IMR-90 (cell line): ENCODE measurements around the gene ACSS1. TPM values are rescaled to one million over a fixed set of nuclear protein-coding genes. Genes with fewer than 3 reads are reported as not detected.

Experiments used
- ATAC-seq: fragments of 200-7000 bp; cut with Tn5 transposase; 2 replicates; pipeline ENCODE4 v1.9.1; 2020; ENCODE audit warnings: low read depth, mild to moderate bottlenecking, moderate library complexity
- BruUV-seq: library from RNA; stranded (reverse); fragments of 400-500 nt; replicated peaks from 2 replicates; lab custom pipeline; 2021; lab: Mats Ljungman, UMichigan
- CTCF ChIA-PET: fragments of 300-600 bp; formaldehyde crosslinking; extraction: SDS; loops from one replicate; lab custom pipeline; 2021; ENCODE audit warnings: antibody characterized with exemption; lab: Yijun Ruan, JAX
- POLR2A ChIA-PET: fragments of 300-600 bp; sonication (Branson Sonifier 250); formaldehyde crosslinking; loops from one replicate; lab custom pipeline; 2022; ENCODE audit warnings: antibody characterized with exemption; ENCODE audit not compliant: unreplicated experiment; lab: Charles Lee
- DNase-seq: peaks from one replicate; pipeline ENCODE4 v3.0.0; 2013
- H2AFZ ChIP-seq: replicated peaks from 2 replicates; pipeline ENCODE3; 2013; ENCODE audit warnings: low read length, mild to moderate bottlenecking; ENCODE audit not compliant: poor library complexity
- H2AK5ac ChIP-seq: 2 replicates; pipeline ENCODE4 v1.6.1; 2013; ENCODE audit warnings: low read depth, low read length, inconsistent platforms
- H2AK9ac ChIP-seq: replicated peaks from 2 replicates; pipeline ENCODE3; 2013; ENCODE audit warnings: mild to moderate bottlenecking, low read depth, low read length, moderate library complexity; ENCODE audit not compliant: poor library complexity
- H2BK120ac ChIP-seq: 2 replicates; pipeline ENCODE4 v1.6.1; 2013; ENCODE audit warnings: low read depth, low read length, inconsistent platforms
- H2BK15ac ChIP-seq: 3 replicates; pipeline ENCODE4 v1.6.1; 2013; ENCODE audit warnings: low read depth, low read length, inconsistent platforms
- H2BK20ac ChIP-seq: 2 replicates; pipeline ENCODE4 v1.6.1; 2013; ENCODE audit warnings: low read depth, mild to moderate bottlenecking, inconsistent platforms, low read length, moderate library complexity
- H2BK5ac ChIP-seq: 2 replicates; pipeline ENCODE4 v1.6.1; 2013; ENCODE audit warnings: mild to moderate bottlenecking, low read depth, low read length, inconsistent platforms; ENCODE audit not compliant: poor library complexity, severe bottlenecking
- H3K14ac ChIP-seq: replicated peaks from 2 replicates; pipeline ENCODE4 v1.6.1; 2013; ENCODE audit warnings: low read depth, low read length, inconsistent platforms
- H3K18ac ChIP-seq: 2 replicates; pipeline ENCODE4 v1.6.1; 2013; ENCODE audit warnings: low read depth, low read length, control low read depth
- H3K23ac ChIP-seq: 2 replicates; pipeline ENCODE4 v1.6.1; 2013; ENCODE audit warnings: low read depth, low read length, inconsistent platforms
- H3K27ac ChIP-seq: 2 replicates; pipeline ENCODE4 v1.5.1; 2013; ENCODE audit warnings: mild to moderate bottlenecking, control low read depth, low read length; ENCODE audit not compliant: insufficient read depth
- H3K27me3 ChIP-seq: 2 replicates; pipeline ENCODE4 v1.6.1; 2013; ENCODE audit warnings: low read length; ENCODE audit not compliant: control insufficient read depth, insufficient read depth
- H3K36me3 ChIP-seq: 2 replicates; pipeline ENCODE4 v1.6.1; 2013; ENCODE audit warnings: low read length, mixed read lengths; ENCODE audit not compliant: control insufficient read depth, insufficient read depth
- H3K4ac ChIP-seq: 2 replicates; pipeline ENCODE4 v1.6.1; 2013; ENCODE audit warnings: low read depth, low read length, inconsistent platforms
- H3K4me1 ChIP-seq: 2 replicates; pipeline ENCODE4 v1.6.1; 2013; ENCODE audit warnings: low read length, mixed read lengths; ENCODE audit not compliant: control insufficient read depth, insufficient read depth
- H3K4me2 ChIP-seq: 2 replicates; pipeline ENCODE4 v1.6.1; 2013; ENCODE audit warnings: low read depth, mild to moderate bottlenecking, control low read depth, low read length, moderate library complexity
- H3K4me3 ChIP-seq: 2 replicates; pipeline ENCODE4 v1.5.1; 2013; ENCODE audit warnings: low read depth, mild to moderate bottlenecking, control low read depth, low read length, moderate library complexity; ENCODE audit not compliant: insufficient read depth
- H3K56ac ChIP-seq: 2 replicates; pipeline ENCODE4 v1.6.1; 2013; ENCODE audit warnings: low read length, inconsistent platforms; ENCODE audit not compliant: insufficient read depth; ENCODE audit errors: extremely low read depth
- H3K79me1 ChIP-seq, 2 experiments: 2 replicates each; pipeline ENCODE4 v1.6.1; 2013; ENCODE audit warnings: low read length in 2 of 2, inconsistent platforms in 1 of 2, low read depth in 1 of 2
- H3K9ac ChIP-seq: 2 replicates; pipeline ENCODE4 v1.6.1; 2013; ENCODE audit warnings: low read depth, low read length, control low read depth
- H3K9me1 ChIP-seq: 2 replicates; pipeline ENCODE4 v1.6.1; 2013; ENCODE audit warnings: low read length, inconsistent platforms; ENCODE audit not compliant: insufficient read depth
- H3K9me3 ChIP-seq: 2 replicates; pipeline ENCODE4 v1.6.1; 2013; ENCODE audit warnings: low read length; ENCODE audit not compliant: control insufficient read depth, insufficient read depth
- H4K20me1 ChIP-seq: 2 replicates; pipeline ENCODE4 v1.6.1; 2013; ENCODE audit warnings: low read length, inconsistent platforms; ENCODE audit not compliant: insufficient read depth
- H4K5ac ChIP-seq: 2 replicates; pipeline ENCODE4 v1.6.1; 2013; ENCODE audit warnings: mild to moderate bottlenecking, low read depth, low read length, control low read depth
- H4K8ac ChIP-seq, 2 experiments: 2 replicates each; pipeline ENCODE4 v1.6.1; 2013; ENCODE audit warnings: low read depth in 2 of 2, low read length in 2 of 2, control low read depth in 1 of 2, inconsistent platforms in 1 of 2
- H4K91ac ChIP-seq: 2 replicates; pipeline ENCODE4 v1.6.1; 2013; ENCODE audit warnings: low read depth, low read length, inconsistent platforms; ENCODE audit not compliant: insufficient read depth
- CHD1 ChIP-seq: IDR thresholded peaks from 2 replicates; pipeline ENCODE4 v1.6.1; 2012; ENCODE audit warnings: low read depth, low read length, improper control_type of control experiment
- CTCF ChIP-seq: conservative IDR thresholded peaks from 2 replicates; pipeline ENCODE4 v1.5.1; 2012; ENCODE audit warnings: mild to moderate bottlenecking, low read depth, low read length, improper control_type of control experiment
- MXI1 ChIP-seq: IDR thresholded peaks from 2 replicates; pipeline ENCODE4 v1.6.1; 2012; ENCODE audit warnings: low read depth, mild to moderate bottlenecking, low read length, moderate library complexity, borderline replicate concordance
- USF2 ChIP-seq: fragments of 150-350 bp; IDR thresholded peaks from 2 replicates; pipeline ENCODE4 v1.6.1; 2017; ENCODE audit warnings: mild to moderate bottlenecking, antibody characterized with exemption, low read length, low read depth
- WGBS, 2 experiments: methylation state at CpG; one replicate each; pipeline versions ENCODE4 v1.1.5 to v1.1.7; 2013; ENCODE audit warnings: missing lambda C conversion rate in 2 of 2; ENCODE audit not compliant: insufficient read length in 1 of 2; ENCODE audit errors: extremely low coverage in 2 of 2; 5-methylcytosine and 5-hydroxymethylcytosine counted together
- dilution Hi-C: fragments of 300-500 bp; cut with HindIII; formaldehyde crosslinking; loops from one replicate; pipeline ENCODE4 v1.14.3; 2018; ENCODE audit warnings: low sequenced_read_pairs; ENCODE audit not compliant: unreplicated experiment
- in situ Hi-C: fragments of 300-500 bp; cut with MboI; formaldehyde crosslinking; loops from 3 replicates; pipeline ENCODE4 v1.14.3; 2019; ENCODE audit warnings: low sequenced_read_pairs, inconsistent platforms, mixed read lengths
- intact Hi-C: fragments of 100-400 bp; cut with micrococcal nuclease; formaldehyde crosslinking; loops from 2 replicates; pipeline ENCODE4 v1.10.0; 2022
- polyA plus RNA-seq, 3 experiments: library from polyadenylated mRNA; depleted of rRNA; stranded (reverse); fragments of >200 nt; gene quantifications; 2 replicates each; pipeline ENCODE4 v1.2.3, GENCODE V29; 2012; ENCODE audit warnings: low replicate concordance in 1 of 3
- total RNA-seq: library from RNA; depleted of rRNA; stranded (reverse); fragments of >200 nt; gene quantifications from 2 replicates; pipeline ENCODE4 v1.2.3, GENCODE V29; 2012

ACSS1 gene
- total and polyA plus RNA-seq, 2 of the 4 experiments (the other 2 are of a cell fraction): 0.72 to 1.2 TPM

- H3K56ac ChIP-seq: no peak overlapping the region
- BruUV-seq: no TSS peak
- H2AK9ac ChIP-seq: no peak overlapping the region
- H2BK120ac ChIP-seq: no peak overlapping the region
- H4K8ac ChIP-seq: no peak overlapping the region
- H3K9me1 ChIP-seq: no peaks in the 10 kb centered on the region
- no peak overlapping the region for H3K23ac ChIP-seq
- no peaks in the 10 kb centered on the region; the same call in 1 of the 2 replicates for H4K20me1 ChIP-seq
- TF ChIP-seq USF2 (no peak), CTCF (no peak), CHD1 (no peak), MXI1 (no peak)
- WGBS, 2 experiments: no CpG with 5 or more reads among the region's 4 CpGs
- H3K4me2 ChIP-seq: no peak overlapping the region
- ATAC-seq (no peak), DNase-seq (no peak)
- H2AK5ac ChIP-seq: no peak overlapping the region
- H3K9me3 ChIP-seq: no peaks in the 10 kb centered on the region
- in situ Hi-C loops: loop anchor here (10.0 kb wide), 1 partner anchor 96 kb away; no protein-coding TSS in a partner anchor
- ChIA-PET POLR2A (interaction anchor here (0.7 kb wide), 1 partner anchor 87 kb away, joined by 4 read pairs; no protein-coding TSS in a partner anchor), CTCF (no interaction called here)
- H3K79me1 ChIP-seq: no peaks in the 10 kb centered on the region
- no peak overlapping the region for H3K4me3 ChIP-seq
- no peak overlapping the region for H3K4ac ChIP-seq
- peaks cover 79% of the 10 kb centered on the region for H3K27me3 ChIP-seq
- no peak overlapping the region for H4K91ac ChIP-seq
- H3K36me3 ChIP-seq: no peaks in the 10 kb centered on the region
- intact Hi-C loops: no loop called here
- H3K18ac ChIP-seq: no peak overlapping the region
- H3K27ac ChIP-seq: no peak overlapping the region
- H4K5ac ChIP-seq: no peak overlapping the region
- H2BK5ac ChIP-seq: no peak overlapping the region
- H3K14ac ChIP-seq: no peak overlapping the region
- no peak overlapping the region for H2BK20ac ChIP-seq
- no peaks in the 10 kb centered on the region; the same call in 1 of the 2 replicates for H3K4me1 ChIP-seq
- no peak overlapping the region for H3K9ac ChIP-seq
- H2AFZ ChIP-seq: no peak overlapping the region
- H2BK15ac ChIP-seq: no peak overlapping the region
- dilution Hi-C loops: no loop called here
Measured at GRCh38 chr20:25079171-25079570, 21.2 kb upstream of the ACSS1 start.
